IMR-90 (cell line): ENCODE results near the gene MPP7. TPM values are rescaled to one million over a fixed set of nuclear protein-coding genes. Genes with fewer than 3 reads are reported as not detected.

Experiments
- microRNA-seq, 2 experiments: library from miRNA; stranded (forward) in 1 of 2; unstranded in 1 of 2; fragments of 10-50 nt in 1 of 2; fragments of <30 nt in 1 of 2; gene quantifications in 1 of 2; microRNA quantifications in 1 of 2; one replicate each; pipeline versions ENCODE3 to v1.1.0; 2013 to 2020; ENCODE audit not compliant: insufficient read depth in 1 of 2, insufficient read length in 1 of 2, unreplicated experiment in 1 of 2
- polyA plus RNA-seq, 3 experiments: library from polyadenylated mRNA; depleted of rRNA; stranded (reverse); fragments of >200 nt; gene quantifications; 2 replicates each; pipeline ENCODE4 v1.2.3, GENCODE V29; 2012; ENCODE audit warnings: low replicate concordance in 1 of 3
- small RNA-seq, 5 experiments: library from RNA; depleted of rRNA; stranded (forward); fragments of <200 nt; gene quantifications; one replicate each; pipeline ENCODE3, GENCODE V24; 2012
- total RNA-seq: library from RNA; depleted of rRNA; stranded (reverse); fragments of >200 nt; gene quantifications from 2 replicates; pipeline ENCODE4 v1.2.3, GENCODE V29; 2012; rRNA removed

The MPP7 gene
- total and polyA plus RNA-seq, 2 of the 4 experiments (the other 2 are of a cell fraction) = 0.39 to 1.4 TPM

Small RNA genes within 50 kb of the gene (microRNA-seq; reads per million reads assigned to microRNA genes)
- 0 reads per million in 2 experiments for gene MIR8086

Small RNA genes within 50 kb of the gene (small RNA-seq; reads per million reads assigned to genes)
- gene MIR8086 = 0 reads per million in 5 experiments

Other genes starting within 250 kb of the MPP7 start
- 52.2 and 53.6 TPM in 2 replicates for gene WAC, start 230.1 kb upstream of the MPP7 start, total RNA-seq
- 39.6 and 41.0 TPM in 2 replicates for gene WAC, start 230.1 kb upstream of the MPP7 start, polyA plus RNA-seq (2012; rRNA removed)